GM18511 (cell line): Measurements from ENCODE around the gene MT1H.
"Not testable (repeated sequence)": the region's sequence is repeated elsewhere in the genome, so short reads cannot be mapped to it uniquely, and the experiment has no call there.

Experiments
- ATAC-seq: cut with Tn5 transposase; IDR thresholded peaks from one replicate; pipeline ENCODE4 v1.9.1; 2021; ENCODE audit warnings: mild to moderate bottlenecking, moderate library complexity; ENCODE audit not compliant: unreplicated experiment

The MT1H gene

GRCh38 chr16:56664506-56664905, 5.1 kb upstream of the MT1H start:
- no peak for ATAC-seq

GRCh38 chr16:56665286-56666261, 4.0 kb upstream of the MT1H start:
- not testable (repeated sequence) for ATAC-seq

- no peak for ATAC-seq
These were observed 1.7 kb upstream of the MT1H start, which contains the start of gene MT1G for GRCh38 chr16:56667581-56668571. Gene MT1G (minus strand): TSS chr16:56668065. CDS start chr16:56667993, 72 bp downstream.

- no peak for ATAC-seq
These were observed 416 bp downstream of the MT1H start for GRCh38 chr16:56669840-56670619.

GRCh38 chr16:56670620-56670934, 963 bp downstream of the MT1H start:
- ATAC-seq: no peak

GRCh38 chr16:56671691-56672090, 2.1 kb downstream of the MT1H start:
- ATAC-seq: not testable (repeated sequence)

- not testable (repeated sequence) for ATAC-seq
These were observed 2.6 kb downstream of the MT1H start for GRCh38 chr16:56672171-56672570.

GRCh38 chr16:56672761-56673536, 3.3 kb downstream of the MT1H start:
- ATAC-seq: no peak

- no peak for ATAC-seq
These were observed 4.3 kb downstream of the MT1H start for GRCh38 chr16:56673921-56674320.

GRCh38 chr16:56674570-56674969, 5.0 kb downstream of the MT1H start:
- not testable (repeated sequence) for ATAC-seq

GRCh38 chr16:56675685-56676210, 6.1 kb downstream of the MT1H start:
- ATAC-seq: no peak

- no peak for ATAC-seq
These were observed 7.9 kb downstream of the MT1H start for GRCh38 chr16:56677474-56677873.

GRCh38 chr16:56679078-56679730, 9.6 kb downstream of the MT1H start:
- ATAC-seq: no peak

- no peak for ATAC-seq
These were observed 10.2 kb downstream of the MT1H start for GRCh38 chr16:56679818-56680217.

- ATAC-seq: peak; percentile 98
These were observed 12.5 kb downstream of the MT1H start, which contains the start of gene MT1X for GRCh38 chr16:56681939-56682702. Gene MT1X (plus strand): TSS chr16:56682470. CDS start chr16:56682541, 71 bp downstream.

GRCh38 chr16:56682703-56683397, 13.2 kb downstream of the MT1H start:
- ATAC-seq: peak; percentile 15

- no peak for ATAC-seq
These were observed 14.0 kb downstream of the MT1H start for GRCh38 chr16:56683424-56684172.
